Stimulated activated CD8-positive, alpha-beta memory T cell treated with anti-CD3 and anti-CD28 coated beads, Interleukin-15, amount 100 ng/mL, for 48 hours (primary cell): ENCODE data around the gene SEC61A2.
A peak's percentile ranks its signal among the peaks of the same experiment; 100 is the strongest.
"Not testable (repeated sequence)": the region's sequence is repeated elsewhere in the genome, so short reads cannot be mapped to it uniquely, and the experiment has no call there.

Source experiments
- DNase-seq, 2 donors: peaks; one replicate each; pipeline ENCODE4 v3.0.0-alpha.2; 2020; ENCODE audit warnings: low read depth in 2 of 2

SEC61A2 gene

DNA sequence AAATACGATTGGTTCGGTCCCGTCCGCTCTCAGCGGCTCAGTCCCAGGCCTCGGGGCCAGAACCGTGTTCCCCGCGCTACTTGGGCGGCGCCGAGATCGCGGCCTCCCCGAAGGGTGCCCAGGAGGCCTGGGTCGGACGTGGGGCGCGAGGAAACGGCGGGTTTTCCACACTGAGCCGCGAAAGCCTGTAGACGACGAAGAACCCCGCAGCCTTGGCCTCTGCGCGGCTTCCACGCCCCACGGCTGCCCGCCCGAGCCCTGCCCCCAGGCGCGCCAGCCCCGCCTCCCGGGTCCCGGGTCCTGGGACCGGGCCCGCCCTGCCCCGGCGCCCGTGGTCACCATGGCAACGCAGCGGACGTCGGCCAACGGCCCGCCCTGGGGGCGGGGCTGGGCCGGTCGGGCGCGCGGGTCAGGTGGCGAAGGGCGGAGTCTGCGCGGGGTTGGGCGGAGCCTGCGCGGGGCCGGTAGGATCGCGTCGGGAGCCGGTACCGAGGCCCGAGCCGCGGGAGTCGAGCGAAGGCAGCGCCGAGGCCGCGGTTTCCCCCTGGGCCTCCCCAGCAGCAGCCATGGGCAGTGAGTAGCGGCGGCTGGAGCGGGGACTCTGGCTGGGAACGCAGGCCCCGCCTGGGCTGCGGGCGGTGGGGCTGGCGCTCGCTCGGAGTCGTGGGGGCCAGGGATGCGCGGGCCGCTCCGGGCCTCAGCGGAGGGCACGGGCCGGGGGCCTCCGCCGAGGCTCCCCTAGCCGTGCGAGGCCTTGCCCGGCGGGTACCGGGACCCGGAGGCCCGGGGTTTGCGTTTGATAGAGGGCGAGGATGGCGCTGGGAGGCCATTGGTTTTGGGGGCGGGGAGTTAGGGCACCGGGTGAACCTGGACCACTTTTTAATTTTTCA, at the start of gene SEC61A2:
SEC61A2 (plus strand) TSS at position 456 of the 890 bp plus-strand sequence; CDS start at position 567, 111 bp downstream.
- DNase-seq, result peak; percentile 96 to 98

- no peak for DNase-seq
Measured at GRCh38 chr10:12081470-12081869, 48.0 kb upstream of the SEC61A2 start.

DNA sequence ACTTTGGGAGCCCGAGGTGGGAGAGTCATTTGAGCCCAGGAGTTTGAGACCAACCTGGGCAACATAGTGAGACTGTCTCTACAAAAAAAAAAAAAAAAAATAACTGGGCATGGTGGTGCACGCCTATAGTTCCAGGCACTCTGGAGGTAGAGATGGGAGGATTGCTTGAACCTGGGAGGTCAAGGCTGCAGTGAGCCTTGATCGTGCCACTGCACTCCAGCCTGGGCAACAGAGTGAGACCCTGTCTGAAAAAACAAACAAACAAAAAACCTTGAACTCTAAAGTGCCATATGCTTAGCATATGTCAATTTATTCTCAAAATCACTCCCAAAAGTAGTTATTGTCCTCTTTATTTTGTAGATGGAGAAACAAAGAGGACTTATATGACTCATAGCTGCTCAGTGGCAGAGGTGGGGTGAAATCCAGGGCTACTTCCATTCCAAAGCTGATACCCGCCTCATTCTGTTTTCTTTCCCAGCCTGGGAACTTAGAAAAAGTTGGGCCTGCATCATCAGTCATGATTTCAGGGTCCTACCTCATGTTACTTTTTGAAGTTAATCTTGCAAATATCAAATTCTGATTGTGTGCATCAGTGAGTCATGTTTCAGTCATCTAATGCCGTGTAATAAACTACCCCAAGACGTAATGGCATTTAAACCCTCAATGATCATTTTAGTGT, 47.5 kb upstream of the SEC61A2 start:
- DNase-seq, result no peak

GRCh38 chr10:12088919-12089318, 40.6 kb upstream of the SEC61A2 start:
- no peak for DNase-seq

DNA sequence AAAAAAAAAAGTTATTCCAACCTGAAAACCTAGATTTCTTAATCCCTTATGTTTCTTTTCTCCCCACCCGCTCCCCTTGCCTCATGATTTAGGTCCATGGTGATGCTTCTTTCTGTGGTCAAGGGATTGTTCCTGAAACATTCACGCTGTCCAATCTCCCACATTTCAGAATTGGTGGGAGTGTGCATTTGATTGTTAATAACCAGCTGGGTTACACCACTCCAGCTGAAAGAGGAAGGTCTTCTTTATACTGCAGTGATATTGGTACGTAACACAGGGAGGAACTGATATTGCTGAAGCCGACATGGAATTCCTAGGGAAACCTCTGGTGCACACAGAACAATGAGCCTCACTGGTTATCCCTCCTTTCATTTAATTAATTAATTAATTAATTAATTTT, 38.1 kb upstream of the SEC61A2 start:
- no peak for DNase-seq

DNA sequence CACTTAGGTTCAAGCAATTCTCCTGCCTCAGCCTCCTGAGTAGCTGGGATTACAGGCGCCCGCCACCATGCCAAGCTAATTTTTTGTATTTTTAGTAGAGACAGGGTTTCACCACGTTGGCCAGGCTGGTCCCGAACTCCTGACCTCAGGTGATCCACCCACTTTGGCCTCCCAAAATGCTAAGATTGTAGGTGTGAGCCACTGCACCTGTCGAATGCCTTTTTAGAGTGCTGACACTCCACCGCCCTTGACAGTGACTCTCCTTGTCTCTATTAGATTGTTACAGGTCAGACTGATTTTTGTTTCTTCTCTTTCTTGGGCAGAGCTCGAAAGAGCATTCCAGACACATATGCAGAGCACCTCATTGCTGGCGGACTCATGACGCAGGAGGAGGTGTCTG, 32.1 kb upstream of the SEC61A2 start:
- not testable (repeated sequence) for DNase-seq

DNA sequence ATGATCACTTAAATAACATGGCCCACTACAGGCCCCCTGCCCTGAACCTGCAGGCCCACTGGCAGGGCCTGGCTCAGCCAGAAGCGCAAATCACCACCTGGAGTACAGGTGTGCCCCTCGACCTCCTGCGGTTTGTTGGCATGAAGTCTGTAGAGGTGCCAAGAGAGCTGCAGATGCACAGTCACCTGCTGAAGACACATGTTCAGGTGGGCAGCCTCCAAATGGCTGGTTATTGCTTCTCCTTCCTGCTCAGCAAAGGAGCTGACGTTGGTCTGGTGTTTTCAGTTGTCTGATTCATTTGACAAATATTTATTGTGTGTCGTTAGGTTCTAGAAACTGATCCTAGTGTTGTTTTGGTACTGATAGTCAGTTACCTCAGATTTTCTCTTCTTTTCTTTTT, 31.7 kb upstream of the SEC61A2 start:
- no peak for DNase-seq

DNA sequence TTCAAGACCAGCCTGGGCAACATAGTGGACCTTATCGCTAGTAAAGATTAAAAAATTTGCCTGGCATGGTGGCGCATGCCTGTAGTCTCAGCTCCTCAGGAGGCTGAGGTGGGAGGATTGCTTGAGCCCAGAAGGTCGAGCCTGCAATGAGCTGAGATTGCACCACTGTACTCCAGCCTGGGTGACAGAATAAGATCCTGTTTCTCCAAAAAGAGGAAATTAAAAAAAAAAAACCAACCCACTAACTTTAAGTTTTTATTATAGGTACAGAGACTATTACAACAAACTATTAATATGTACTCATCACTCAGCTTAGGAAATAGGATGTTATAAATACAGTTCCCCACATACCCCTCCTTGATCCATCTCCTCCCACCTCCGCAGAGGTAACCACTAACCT, 30.5 kb upstream of the SEC61A2 start:
- no peak for DNase-seq

DNA sequence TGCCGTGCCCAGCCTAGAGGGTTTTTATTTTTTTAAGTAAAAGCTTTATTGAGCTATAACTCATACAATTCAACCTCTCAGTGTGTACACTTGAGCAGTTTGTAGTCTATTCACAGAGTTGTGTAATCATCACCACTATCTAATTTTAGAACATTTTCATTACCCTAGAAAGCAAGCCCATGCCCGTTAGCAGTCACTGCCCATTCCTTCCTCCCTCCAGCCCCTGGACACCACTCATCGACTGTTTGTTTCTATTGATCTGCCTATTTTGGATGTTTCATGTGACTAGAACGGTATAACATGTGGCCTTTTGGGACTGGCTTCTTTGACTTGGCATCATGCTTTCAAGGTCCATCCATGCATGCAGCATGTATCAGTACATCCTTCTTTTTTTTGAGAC, 25.7 kb upstream of the SEC61A2 start:
- DNase-seq, result no peak

DNA sequence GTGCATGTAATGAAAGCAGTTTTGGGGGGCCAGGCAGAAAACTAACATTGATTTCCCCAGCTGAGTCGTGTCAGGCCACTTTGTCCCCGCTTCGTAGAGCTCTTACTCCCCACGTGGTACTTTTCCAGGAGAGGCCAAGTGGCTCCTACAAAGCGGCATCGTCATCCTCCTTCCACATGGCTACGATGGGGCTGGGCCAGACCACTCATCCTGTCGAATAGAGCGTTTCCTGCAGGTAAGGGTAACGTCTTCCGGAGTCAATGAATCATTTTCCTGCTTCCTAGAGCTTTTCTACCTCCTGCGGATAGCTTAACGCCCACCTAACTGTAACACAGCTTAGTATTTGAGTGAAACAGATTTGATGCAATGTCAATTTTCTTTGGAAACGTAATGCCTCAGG, 21.7 kb upstream of the SEC61A2 start:
- DNase-seq, result no peak

GRCh38 chr10:12109286-12109685, 20.2 kb upstream of the SEC61A2 start:
- no peak for DNase-seq

GRCh38 chr10:12111528-12111927, 17.9 kb upstream of the SEC61A2 start:
- no peak for DNase-seq

GRCh38 chr10:12113627-12114026, 15.8 kb upstream of the SEC61A2 start:
- no peak for DNase-seq

GRCh38 chr10:12121673-12122072, 7.8 kb upstream of the SEC61A2 start:
- no peak for DNase-seq

GRCh38 chr10:12130237-12130872, 878 bp downstream of the SEC61A2 start:
- peak in 1 of 2 donors; percentile 23 for DNase-seq

GRCh38 chr10:12135631-12136030, 6.2 kb downstream of the SEC61A2 start:
- no peak for DNase-seq

DNA sequence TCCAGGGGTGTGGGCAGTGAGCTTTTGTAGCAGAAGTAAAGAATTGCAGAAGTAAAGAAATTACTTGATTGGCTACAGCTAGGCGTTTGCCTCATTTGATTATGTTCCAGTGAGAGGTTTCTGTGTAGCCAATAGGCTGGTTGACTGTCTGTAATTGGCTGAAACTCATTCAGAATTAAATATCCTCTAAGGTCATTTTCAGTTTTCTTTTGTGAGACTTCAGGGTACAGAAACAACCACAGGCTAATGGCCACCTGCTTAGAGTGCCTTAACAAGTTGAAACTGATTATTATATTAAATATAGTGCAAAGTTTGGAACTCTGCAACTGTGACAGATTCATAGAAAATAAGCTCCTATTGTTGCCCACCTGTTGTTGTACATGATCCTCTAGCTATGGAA, 10.6 kb downstream of the SEC61A2 start:
- DNase-seq, result no peak

DNA sequence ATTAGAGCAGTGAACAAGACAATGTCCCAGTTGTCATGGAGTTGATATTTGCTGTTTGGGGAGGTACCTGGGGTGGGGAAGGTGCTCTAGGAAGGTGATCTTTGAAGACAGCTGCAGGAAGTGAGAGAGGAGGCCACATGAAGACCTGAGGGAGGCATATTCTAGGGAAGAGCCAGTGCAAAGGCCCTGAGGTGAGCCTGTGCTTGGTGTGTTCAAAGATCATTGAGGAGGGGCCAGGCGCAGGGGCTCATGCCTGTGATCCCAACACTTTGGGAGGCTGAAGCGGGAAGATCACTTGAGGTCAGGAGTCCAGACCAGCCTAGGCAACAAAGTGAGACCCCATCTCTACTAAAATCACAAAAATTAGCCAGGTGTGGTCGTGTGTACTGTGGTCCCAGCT, 15.1 kb downstream of the SEC61A2 start:
- DNase-seq, result no peak

- DNase-seq, result no peak
Measured at GRCh38 chr10:12150163-12150562, 20.7 kb downstream of the SEC61A2 start.

DNA sequence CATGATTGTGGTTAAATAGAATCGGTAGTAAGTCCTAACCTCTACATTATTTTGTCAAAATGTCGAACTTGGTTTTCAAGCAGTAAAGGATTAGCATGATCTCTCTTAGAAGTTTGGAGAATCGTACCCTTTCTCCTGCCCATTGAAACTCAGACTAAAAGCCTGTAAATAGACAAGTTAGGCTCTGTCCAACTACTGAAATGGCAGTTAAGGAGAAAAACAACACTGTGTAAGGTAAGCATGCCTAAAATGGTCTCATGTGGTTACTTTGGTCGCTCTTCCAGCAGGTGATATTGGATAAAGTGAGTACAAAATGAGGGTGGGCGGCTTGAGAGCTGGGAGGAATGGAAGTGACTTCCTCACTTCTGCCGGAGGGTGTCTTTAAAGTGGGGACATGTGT, 25.0 kb downstream of the SEC61A2 start:
- no peak for DNase-seq

DNA sequence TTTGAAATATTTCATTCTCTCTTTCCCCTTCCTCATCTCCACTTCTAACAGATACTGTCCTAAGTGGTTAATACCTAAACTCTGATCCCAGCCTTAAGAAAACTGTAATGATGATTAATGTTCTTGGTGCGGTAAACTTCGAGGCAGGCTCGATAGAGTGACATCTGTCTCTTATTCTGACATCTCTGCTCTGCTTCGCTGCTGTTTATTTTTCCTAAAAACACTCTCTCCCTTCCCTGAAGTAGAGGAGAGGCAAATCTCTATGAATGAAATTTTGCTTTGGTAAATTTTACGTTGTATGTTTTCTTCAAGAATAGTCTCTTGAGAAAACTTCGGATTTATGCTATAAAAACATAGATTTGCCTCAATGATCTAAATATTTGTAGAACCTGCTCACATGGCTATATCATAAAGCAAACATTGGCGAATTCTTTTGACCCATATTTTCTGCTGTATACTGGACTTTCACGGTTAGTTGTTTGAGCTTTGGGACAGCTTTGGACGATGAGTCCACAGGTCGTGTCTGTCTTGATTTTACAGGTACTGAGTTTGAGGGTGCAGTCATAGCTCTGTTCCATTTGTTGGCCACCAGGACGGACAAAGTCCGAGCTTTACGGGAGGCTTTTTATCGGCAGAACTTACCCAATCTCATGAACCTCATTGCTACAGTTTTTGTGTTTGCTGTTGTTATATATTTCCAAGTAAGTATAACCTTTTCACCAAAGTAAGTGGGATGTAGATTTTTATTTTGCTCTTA, 27.1 kb downstream of the SEC61A2 start:
- DNase-seq, result no peak

- no peak for DNase-seq
Measured at GRCh38 chr10:12158111-12158510, 28.6 kb downstream of the SEC61A2 start.
